HG02840 (cell line): ENCODE measurements around the gene GREB1.

Experiments used
- ATAC-seq: cut with Tn5 transposase; IDR thresholded peaks from one replicate; pipeline ENCODE4 v1.9.1; 2021; ENCODE audit warnings: mild to moderate bottlenecking, moderate library complexity, moderate number of reproducible peaks; ENCODE audit not compliant: unreplicated experiment, low FRiP score

The GREB1 gene

DNA sequence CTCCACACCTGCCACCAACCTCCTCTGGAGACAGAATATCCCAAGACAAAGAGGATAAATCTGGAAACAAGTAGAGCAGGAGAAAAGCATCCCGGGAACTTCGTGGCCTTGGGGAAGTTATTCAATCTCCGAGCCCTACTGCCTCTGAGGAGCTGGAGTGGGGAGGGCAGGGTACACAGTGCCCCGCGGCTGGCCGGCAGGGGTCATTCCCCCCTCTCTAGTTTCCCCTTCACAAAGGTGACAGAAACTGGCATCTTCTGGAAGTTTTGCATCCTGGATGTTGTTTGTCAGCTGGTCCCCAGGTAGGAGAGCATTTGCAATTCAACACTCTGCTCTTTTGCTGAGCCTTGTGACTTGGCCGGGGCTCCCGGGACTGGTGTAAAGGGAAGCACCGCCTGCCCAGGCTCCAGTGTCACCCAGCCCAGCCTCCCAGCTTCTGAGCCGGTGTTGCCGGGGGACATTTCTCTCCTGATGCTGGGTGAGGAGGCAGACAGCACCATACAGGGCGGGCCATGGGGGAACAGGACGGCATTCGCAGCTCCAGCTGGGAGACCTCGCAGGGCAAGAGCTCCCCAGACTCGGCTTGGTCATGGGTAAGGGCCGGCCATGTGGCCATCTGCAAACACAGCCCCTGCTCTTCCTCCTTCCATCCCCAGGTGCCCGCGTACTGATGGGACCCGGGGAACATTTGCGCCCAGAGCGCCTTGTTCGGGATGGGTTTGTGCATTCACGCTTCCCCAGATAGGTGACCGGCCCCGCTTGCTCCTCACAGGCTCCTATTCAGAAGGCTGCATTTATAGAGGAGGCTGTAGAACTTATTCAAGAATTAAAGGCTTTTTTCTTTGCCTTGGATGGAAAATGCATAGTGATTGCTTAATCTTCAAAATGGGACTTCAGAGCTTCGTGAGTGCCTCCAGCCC is 143.6 kb downstream of the GREB1 start:
- no peak for ATAC-seq

DNA sequence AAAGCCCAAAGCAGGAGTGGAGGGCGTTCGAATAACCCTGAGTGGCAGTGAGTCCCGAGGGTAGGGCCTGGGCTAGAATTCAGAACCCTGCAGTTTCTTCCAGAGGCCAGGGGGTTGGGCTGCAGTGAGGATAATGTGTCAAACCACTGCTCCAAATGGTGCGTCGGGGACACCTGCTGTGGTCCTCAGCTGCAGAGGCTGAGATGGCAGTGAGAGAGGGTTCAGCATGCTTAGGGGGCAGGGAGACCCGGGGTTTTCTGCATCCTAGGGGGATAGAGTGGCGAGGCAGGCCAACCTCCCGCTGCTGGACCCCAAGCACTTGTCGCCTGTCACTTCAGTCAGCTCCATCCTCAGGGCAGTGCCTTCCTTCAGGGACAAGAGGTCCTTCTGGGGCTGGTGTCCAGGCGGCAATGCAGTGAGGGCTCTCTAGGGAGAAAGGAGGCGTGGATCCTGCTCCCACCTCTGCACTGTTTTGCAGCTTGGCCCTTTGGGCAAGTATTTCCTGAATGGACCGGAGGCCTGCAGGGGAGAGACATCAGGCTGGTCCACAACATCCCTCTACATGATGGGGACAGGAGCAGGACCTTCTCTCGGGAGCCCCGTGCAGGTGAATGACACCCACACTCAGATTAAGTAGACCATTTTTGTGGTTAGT is 144.6 kb downstream of the GREB1 start:
- ATAC-seq, result no peak

DNA sequence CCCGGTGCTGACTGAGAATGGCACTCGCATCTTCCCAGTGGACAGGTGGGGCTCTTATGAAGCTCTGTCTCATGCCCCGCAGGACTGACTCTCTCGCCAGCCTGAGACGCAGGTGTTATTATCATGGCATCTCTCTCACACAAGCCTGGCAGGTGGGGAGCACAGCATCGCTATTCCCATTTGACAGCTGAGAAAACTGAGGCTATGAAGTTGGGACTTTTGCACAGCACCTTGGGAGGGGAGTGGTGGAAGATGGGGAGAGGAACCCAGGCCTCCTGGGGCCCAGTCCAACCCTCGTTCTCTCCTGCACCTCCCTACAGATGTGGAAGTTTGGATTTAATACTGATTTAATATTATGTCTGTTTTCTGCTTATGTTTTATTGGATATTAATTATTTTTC is 145.2 kb downstream of the GREB1 start:
- no peak for ATAC-seq

DNA sequence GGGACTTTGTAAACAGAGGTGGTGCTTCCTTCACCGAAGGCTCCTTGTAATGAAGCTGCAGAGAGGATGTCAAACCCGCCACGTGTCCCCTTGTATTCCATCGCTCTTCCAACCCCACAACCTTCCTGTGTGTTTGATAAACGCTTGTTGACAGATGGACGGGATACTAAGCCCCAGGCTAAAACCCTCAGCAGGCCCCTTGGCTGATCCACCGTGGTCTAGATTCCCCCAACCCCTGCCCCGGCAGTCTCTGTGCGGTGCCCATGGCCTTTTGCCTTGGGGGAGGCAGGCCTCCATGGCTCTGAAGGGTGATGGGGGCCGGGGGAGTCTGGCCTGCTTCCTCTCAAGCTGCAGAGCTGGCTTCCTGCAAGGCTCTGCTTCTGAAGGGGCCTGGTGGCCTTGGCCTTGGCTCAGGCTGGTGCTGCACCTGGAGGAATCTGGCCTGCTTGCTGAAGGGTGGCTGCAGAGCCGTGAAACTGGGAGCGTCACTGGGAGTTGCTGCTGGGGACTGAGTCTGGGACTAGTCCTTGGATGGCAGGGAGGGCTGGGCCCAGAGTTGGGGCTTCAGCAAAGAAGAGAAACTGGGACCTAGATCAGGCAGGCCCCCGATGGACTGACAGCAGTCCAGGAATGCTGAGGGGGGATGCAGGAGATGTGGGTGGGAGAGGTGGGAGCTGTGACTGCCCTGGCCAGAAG is 145.8 kb downstream of the GREB1 start:
- ATAC-seq, result no peak

DNA sequence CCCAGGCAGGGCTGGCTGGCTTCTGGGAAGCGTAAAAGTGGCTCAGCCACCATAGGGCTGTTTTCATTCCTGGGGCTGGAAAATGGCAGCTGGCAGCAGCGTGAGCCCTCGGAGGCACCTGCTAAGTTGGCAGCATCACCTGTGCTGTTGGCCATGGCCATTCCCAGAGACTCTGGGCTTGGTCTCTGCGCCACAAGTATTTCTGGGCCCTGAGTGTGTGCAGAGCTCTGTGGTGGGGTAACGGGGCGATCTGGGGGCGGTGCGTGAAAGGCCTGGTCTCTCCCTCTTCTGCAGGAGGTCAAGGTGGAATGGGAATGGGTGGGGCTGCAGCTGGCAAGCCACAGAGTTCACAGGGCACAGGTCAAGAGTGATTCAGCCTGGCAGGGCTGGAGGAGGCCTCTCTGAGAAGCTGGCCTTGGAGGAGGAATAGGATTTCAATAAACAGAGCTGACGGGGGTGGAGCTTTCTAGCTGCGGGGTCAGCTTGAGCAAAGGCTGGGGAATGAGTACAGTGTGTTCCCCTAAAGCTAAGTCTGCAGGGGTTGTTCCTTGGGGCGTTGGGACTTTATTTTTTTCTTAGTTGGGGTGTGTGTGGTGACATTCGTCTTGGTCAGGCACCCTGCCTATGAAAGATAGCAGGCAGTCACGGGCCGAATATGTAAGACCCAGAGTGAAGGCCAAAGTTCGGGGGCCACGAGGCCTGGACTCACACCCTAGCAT is 146.5 kb downstream of the GREB1 start:
- no peak for ATAC-seq

DNA sequence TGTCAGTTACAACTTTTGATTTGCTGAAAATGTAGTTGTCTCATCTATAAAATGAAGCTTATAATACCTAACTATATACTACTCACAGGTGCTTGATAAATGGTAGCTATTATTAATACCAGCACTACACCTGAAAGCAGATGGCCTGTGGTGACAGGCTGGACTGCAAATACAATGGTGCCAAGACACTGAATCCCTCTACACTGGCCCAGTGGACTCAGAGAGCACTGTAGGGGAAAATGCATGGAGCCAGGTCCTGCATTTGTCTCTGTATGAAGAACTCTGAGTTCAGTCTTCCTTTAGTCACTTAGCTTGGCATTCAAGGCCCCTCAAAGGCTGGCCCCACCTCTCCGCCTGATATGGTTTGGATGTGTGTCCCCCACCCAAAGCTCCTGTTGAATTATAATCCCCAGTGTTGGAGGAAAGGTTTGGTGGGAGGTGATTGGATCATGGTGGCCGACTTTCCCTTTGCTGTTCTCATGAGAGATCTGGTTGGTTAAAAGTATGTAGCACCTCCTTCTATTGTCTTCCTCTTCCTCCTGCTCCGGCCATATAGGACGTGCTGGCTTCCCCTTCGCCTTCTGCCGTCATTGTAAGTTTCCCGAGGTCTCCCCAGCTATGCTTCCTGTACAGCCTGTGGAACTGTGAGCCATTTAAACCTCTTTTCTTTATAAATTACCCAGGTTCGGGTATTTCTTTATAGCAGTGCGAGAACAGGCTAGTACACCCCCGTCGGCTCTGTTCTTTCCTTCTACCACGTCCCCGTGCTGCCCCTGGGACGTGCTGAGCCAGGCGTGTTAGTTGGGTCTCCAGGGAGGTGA is 147.3 kb downstream of the GREB1 start:
- no peak for ATAC-seq

DNA sequence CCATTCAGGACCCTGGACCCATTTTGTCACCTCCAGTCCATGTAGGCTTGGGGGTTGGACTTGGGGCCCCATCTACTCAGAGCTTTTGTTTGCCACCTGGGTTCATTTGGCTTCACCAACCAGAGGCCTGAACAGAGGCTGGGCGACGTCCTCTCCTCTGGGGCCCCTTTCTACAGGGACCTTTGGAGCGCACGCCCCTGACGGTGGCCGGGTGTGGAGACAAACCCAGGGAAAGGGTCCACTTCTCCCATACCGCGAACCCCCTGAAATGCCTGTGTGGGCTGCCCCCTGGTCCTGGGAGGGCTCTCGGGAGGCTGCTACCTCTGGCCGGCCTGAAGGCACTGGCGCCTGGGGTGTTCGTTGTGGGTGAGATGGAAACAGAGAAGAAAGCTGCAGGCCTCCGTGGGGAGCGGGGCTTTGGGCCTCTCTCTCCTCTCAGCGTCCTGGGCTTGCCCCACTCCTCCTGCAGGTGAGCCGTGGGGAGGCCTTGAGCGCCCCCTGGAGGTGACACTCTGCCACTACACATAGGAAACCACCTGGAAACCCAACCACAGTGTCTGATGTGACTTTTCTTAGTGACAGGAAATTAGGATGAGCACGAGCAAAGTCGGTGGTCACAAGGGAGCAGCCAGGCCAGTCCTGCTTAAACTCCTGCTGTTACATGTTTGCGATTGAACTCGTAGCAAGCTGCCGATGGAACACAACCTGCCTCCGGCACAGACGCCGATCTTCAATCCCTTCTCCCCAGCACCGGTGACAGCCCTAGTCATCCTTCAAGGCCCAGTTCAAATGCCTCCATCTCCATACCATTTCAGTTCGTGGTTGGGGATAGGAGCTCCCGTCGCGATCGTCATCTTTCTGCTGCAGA is 148.1 kb downstream of the GREB1 start:
- no peak for ATAC-seq

DNA sequence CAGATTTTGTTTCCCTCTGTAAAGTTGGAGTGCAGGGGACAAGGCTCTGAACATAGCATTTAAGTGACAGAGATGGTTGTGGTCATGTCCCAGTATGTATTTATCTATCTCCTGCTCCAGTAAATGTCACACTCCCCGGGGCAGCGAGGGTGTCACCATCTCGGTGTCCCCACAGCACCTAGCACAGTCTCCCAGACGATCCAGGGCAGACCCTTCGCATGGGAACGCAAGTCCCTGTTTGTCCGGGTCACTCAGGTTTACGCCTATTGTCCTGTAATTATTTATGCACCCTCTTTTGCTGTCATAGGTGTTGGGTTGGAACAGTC is 148.7 kb downstream of the GREB1 start:
- ATAC-seq, result no peak

DNA sequence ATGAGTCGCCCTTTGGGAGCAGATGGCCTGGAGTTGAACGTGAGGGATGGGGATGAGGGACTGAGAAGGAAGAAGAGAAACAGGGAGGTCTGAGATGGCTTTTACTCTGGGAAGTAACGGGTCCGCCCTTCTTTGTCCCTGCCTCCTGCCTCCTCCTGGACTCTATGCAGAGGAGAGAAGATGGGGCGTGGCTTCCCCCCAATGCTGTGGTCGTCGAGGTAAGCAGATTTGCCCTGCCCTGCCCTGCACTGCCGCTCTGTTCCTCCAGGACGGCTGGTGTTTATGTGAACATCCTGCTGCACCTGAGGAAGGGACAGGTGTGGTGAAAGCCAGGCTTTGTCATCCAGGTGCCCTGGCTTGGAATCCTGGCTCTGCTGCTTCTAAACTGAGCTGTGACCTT is 149.6 kb downstream of the GREB1 start:
- no peak for ATAC-seq

DNA sequence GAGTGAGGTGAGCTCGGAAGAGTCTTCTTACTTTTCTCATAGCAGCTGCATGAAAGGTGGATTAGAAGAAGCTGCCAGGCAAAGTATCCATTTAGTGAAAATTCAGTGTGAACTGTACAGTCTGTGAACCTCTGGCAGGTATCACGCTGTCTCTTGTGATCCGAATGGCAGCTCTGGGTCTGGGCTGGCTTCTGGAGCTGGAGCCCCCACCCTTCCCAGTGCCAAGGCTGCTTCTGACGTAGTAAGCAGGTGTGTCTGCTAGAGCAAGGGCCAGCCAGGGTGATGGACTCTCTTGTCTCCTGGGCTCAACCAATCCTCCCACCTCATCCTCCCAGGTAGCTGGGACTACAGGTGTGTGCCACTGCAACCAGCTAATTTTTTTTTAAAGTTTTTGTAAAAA is 150.1 kb downstream of the GREB1 start:
- no peak for ATAC-seq

DNA sequence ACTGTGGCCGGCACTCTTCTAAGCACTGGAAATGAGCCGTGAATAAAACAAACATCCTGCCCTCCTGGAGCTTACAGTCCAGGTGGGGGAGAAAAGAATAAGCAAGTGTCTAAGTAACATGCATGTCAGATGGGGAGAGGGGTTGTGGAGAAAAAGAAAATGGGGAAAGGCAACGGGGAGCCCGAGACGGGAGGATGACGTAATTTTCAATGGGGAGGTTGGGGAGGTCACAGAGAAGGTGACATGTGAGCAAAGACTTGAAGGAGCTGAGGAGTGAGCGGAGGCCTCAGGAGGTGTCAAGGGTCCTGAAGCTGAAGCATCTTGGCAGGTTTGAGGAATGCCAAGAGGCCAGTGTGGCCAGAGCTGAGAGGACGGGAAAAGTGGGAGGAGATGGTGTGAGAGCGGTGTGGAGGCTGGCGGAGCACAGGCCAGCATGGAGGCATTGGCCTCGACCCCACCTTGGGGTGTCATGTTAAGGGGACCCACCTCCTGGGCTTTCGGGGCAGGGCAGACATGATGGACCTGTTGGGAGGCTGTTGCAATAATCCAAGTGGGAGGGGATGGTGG is 151.1 kb downstream of the GREB1 start:
- no peak for ATAC-seq

DNA sequence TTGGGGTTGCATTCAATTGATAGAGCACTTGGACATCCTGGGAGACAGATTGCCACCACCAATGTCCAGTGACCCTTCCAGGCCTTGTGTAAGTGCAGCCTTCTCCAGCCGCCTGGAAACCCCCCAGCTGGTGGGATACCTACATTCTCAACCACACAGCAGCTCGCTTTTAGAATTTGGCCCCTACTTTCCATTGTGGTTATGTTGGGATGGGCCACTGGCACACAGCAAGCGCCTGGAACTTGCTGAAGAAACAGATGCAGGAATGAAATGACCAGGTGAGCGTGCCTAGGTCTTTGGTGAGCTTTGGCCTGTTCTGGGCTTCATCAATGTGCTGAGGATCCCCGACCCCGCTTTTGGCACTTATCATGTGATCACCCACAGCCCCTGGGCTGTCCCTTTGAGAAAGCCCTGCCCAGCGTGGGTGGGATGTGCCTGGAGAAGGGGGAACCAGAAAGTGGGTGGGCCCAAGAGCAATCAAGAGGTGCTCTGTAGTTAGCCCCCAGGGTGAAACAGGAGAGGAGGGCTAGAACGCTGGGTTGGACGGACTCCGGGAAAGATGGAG is 152.1 kb downstream of the GREB1 start:
- ATAC-seq, result no peak

DNA sequence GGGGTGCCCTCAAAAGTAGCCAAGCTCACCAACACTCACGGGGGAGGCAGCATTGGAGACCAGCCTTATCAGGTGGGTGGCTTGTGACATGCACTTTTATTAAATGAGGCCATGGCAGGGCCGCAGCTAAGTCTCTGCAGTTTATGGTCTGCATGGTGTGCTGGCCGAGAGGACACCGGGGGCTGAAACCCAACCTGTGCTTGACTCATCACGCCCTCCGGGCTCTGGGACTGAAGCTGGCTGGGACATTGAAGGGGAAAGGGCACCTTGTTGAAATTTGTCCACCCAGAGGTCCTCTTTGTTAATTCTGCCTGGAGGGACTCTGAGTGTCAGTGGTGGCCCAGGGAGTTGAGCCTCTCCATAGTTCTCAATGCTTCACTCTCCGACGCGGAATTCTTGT is 153.9 kb downstream of the GREB1 start:
- no peak for ATAC-seq

DNA sequence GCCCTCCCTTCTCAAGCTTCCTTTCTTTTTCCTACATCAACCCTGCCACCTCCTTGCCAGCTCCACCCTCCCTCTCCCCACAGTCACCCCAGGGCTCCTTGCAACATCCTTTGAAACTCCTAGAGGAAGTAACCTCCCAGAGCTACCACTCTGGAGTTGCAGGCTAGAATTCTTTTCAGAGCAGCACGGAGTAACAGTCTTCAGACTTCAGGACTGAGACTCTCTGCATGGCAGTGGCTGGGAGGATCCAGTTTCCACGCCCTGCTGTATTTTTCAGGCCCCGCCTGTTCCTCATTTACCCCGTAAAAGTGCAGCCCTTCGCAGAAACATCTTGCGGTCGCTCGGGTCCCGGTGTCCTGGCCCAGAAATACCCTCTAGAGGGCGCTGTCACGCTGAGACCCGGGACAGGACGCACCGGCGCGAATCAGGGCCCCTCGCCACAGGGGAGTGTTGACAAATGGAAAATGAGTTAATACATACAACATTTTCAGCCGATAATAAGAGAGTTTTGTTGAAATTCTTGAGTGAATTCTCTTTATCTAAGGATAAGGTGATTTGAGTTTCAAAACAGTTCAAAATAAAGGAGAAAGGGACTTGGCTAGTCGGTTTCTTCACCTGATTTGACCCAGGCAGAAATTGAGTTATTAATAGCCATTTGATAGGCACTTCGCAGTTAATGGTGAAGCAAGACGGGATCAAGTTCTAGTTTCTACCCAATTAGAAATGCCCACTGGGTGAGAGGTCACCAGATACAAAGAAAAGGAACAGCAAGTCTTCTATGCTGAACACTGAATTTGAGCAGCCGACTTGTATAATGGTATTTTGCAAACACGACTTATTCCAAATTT is 154.6 kb downstream of the GREB1 start:
- ATAC-seq, result no peak

DNA sequence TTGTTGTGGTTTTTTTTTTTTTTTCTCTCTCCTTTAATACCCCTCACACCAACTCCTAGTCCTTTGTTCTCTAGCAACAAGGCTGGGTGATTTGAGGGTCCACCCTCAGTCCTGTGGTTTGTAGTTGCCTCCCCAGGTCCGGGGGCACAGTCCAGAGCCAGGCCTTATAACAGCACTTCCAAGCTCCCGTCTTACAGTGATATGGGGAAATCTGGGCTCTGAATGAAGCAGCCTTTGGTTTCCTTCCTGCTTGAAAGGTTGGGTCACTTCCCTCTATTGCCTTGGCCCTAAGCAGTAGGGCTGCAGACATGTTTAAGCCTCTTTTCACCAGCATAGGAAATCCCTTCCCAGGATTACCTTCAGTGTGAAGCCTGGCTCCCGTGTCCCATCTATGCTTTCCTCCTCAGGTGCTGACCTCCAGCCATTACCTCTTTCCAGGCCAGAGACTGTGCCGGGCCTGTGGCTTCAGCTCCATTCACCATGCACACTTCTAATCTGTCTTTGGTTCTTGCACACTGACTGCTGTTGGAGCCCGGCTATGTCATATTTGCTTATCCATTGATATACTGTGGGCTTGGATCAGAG is 157.3 kb downstream of the GREB1 start:
- ATAC-seq, result no peak
